HEK293T (cell line): Measurements from ENCODE around the gene PLPP7.
"Not testable (repeated sequence)": the region's sequence is repeated elsewhere in the genome, so short reads cannot be mapped to it uniquely, and the experiment has no call there.

Experiments used
- CTCF ChIA-PET: fragments of 350-600 bp; formaldehyde crosslinking; extraction: SDS; loops from one replicate; lab custom pipeline; 2021; ENCODE audit warnings: antibody characterized with exemption, inconsistent platforms; lab: Yijun Ruan, JAX
- POLR2A ChIA-PET: fragments of 350-600 bp; formaldehyde crosslinking; extraction: SDS; loops from one replicate; lab custom pipeline; 2020; ENCODE audit warnings: antibody characterized with exemption, inconsistent platforms; lab: Yijun Ruan, JAX
- DNase-seq: peaks from one replicate; pipeline ENCODE4 v3.0.0; 2012; ENCODE audit warnings: mixed read lengths; ENCODE audit errors: extremely low spot score
- ARNT ChIP-seq: fragments of 450-650 bp; IDR thresholded peaks from 2 replicates; pipeline ENCODE4 v1.6.1; 2017; ENCODE audit warnings: mild to moderate bottlenecking
- BHLHE40 ChIP-seq: fragments of 450-650 bp; IDR thresholded peaks from 2 replicates; pipeline ENCODE4 v1.6.1; 2016; ENCODE audit warnings: mild to moderate bottlenecking, moderate library complexity, borderline replicate concordance
- CTBP1 ChIP-seq: fragments of 450-650 bp; IDR thresholded peaks from 2 replicates; pipeline ENCODE4 v1.6.1; 2016; ENCODE audit warnings: borderline replicate concordance
- ELF4 ChIP-seq: fragments of 450-650 bp; IDR thresholded peaks from 2 replicates; pipeline ENCODE4 v1.6.1; 2017; ENCODE audit warnings: antibody characterized with exemption
- FOXA1 ChIP-seq: fragments of 450-650 bp; IDR thresholded peaks from 2 replicates; pipeline ENCODE4 v1.6.1; 2016; ENCODE audit warnings: mild to moderate bottlenecking
- FOXK2 ChIP-seq: fragments of 450-650 bp; IDR thresholded peaks from 2 replicates; pipeline ENCODE4 v1.6.1; 2016; ENCODE audit warnings: mild to moderate bottlenecking
- FOXM1 ChIP-seq: fragments of 450-650 bp; IDR thresholded peaks from 2 replicates; pipeline ENCODE4 v1.6.1; 2017; ENCODE audit warnings: mild to moderate bottlenecking, borderline replicate concordance
- HDGF ChIP-seq: fragments of 450-650 bp; IDR thresholded peaks from 2 replicates; pipeline ENCODE4 v1.6.1; 2017; ENCODE audit warnings: antibody characterized with exemption, borderline replicate concordance
- L3MBTL2 ChIP-seq: fragments of 450-650 bp; conservative IDR thresholded peaks from 2 replicates; pipeline ENCODE4 v1.6.1; 2016; ENCODE audit warnings: mild to moderate bottlenecking
- LEF1 ChIP-seq: fragments of 450-650 bp; IDR thresholded peaks from 2 replicates; pipeline ENCODE4 v1.6.1; 2017; ENCODE audit warnings: mild to moderate bottlenecking, borderline replicate concordance
- NFRKB ChIP-seq: fragments of 450-650 bp; IDR thresholded peaks from 2 replicates; pipeline ENCODE4 v1.6.1; 2016; ENCODE audit warnings: mild to moderate bottlenecking, moderate library complexity
- PKNOX1 ChIP-seq: fragments of 450-650 bp; IDR thresholded peaks from 2 replicates; pipeline ENCODE4 v1.6.1; 2016
- SP1 ChIP-seq: fragments of 450-650 bp; IDR thresholded peaks from 2 replicates; pipeline ENCODE4 v1.6.1; 2017
- SUZ12 ChIP-seq: fragments of 450-650 bp; IDR thresholded peaks from 2 replicates; pipeline ENCODE4 v1.6.1; 2016; ENCODE audit warnings: mild to moderate bottlenecking
- TARDBP ChIP-seq: fragments of 450-650 bp; IDR thresholded peaks from 2 replicates; pipeline ENCODE4 v1.6.1; 2016
- ZNF384 ChIP-seq: fragments of 450-650 bp; IDR thresholded peaks from 2 replicates; pipeline ENCODE4 v1.6.1; 2016

Gene PLPP7

GRCh38 chr9:131259916-131260597, 29.5 kb upstream of the PLPP7 start:
- POLR2A ChIA-PET: no interaction called here
- CTCF ChIA-PET: no interaction called here
- TF ChIP-seq ELF4 (no peak), HDGF (no peak), SUZ12 (no peak)
- no peak for DNase-seq

GRCh38 chr9:131260751-131261452, 28.6 kb upstream of the PLPP7 start:
- ChIA-PET POLR2A (no interaction called here), CTCF (no interaction called here)
- TF ChIP-seq PKNOX1 (no peak), SUZ12 (no peak), TARDBP (no peak), FOXM1 (no peak), ZNF384 (no peak), CTBP1 (no peak)
- DNase-seq: no peak

DNA sequence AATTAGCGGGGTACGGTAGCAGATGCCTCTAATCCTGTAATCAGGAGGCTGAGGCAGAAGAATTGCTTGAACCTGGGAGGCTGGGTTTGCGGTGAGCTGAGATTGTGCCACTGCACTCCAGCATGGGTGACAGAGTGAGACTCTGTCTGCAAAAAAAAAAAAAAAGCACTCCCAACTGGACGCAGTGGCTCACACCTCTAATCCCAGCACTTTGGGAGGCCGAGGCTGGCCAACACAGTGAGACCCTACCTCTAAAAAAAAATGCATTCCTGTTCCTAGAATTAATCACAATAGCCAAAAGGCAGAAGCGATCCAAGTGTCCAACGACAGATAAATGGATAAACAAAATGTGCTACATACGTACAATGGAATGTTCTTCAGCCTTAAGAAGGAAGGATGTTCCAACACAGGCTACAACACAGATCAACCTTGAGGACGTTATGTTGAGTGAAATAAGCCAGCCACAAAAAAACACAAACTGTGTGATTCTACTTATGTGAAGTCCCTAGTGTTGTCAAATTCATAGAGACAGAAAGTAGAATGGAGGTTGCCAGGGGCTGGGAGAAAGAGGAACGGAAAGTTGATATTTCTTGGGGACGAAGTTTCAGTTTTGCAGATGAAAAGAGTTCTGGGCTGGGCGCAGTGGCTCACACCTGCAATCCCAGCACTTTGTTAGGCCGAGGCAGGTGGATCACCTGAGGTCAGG, 27.0 kb upstream of the PLPP7 start:
- TF ChIP-seq SUZ12 (no peak), ZNF384 (no peak), FOXM1 (no peak), ELF4 (no peak), NFRKB (no peak)
- ChIA-PET CTCF (no interaction called here), POLR2A (no interaction called here)
- DNase-seq: no peak

DNA sequence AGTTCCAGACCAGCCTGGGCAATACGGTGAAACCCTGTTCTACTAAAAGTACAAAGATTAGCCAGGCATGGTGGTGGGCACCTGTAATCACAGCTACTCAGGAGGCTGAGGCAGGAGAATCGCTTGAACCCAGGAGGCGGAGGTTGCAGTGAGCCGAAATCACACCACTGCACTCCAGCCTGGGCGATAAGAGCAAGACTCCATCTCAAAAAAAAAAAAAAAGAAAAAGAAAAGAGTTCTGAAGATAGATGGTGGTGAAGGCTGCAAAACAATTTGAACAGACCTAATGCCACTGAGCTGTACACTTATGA, 26.5 kb upstream of the PLPP7 start:
- CTCF ChIA-PET, DNase-seq, POLR2A ChIA-PET: not testable (repeated sequence)

- ChIA-PET POLR2A (no interaction called here), CTCF (no interaction called here)
- TF ChIP-seq SP1 (no peak), L3MBTL2 (no peak), CTBP1 (no peak), ARNT (no peak), TARDBP (no peak), PKNOX1 (no peak), HDGF (no peak), SUZ12 (no peak), NFRKB (no peak), FOXA1 (no peak), BHLHE40 (no peak), ZNF384 (no peak), ELF4 (no peak)
- DNase-seq: no peak
Measured at GRCh38 chr9:131263701-131264100, 25.8 kb upstream of the PLPP7 start.

DNA sequence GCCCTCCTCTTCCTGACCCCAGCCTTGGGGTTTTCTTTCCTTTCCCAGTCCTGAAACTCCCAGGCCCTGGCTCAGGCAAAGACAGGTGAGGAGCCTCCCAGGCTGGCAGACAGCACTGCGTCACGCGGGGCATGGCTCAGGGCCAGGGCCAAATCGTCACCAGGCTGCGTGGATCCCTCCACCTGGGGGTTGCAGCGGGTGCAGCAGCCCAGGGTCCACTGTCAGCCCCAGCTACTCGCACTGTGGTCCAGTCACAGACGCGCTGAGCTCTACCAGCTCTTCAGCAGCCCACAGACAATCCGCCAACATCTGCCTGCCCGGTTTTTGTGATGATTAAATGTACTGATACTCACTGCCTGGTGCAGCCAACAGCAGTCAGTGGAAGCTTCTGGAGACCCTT, 25.3 kb upstream of the PLPP7 start:
- POLR2A ChIA-PET: no interaction called here
- TF ChIP-seq BHLHE40 (no peak), FOXK2 (no peak), TARDBP (no peak), NFRKB (no peak), L3MBTL2 (no peak), HDGF (no peak), FOXM1 (no peak), LEF1 (no peak), FOXA1 (no peak), ZNF384 (no peak), ELF4 (no peak), ARNT (no peak), SUZ12 (no peak), CTBP1 (no peak), SP1 (no peak), PKNOX1 (no peak)
- no peak for DNase-seq
- CTCF ChIA-PET: no interaction called here
